PC-3 (cell line): ENCODE results near the gene SEMA3A. TPM values are rescaled to one million over a fixed set of nuclear protein-coding genes. Genes with fewer than 3 reads are reported as not detected.

ENCODE experiments used
- ATAC-seq: fragments of 200-7000 bp; cut with Tn5 transposase; 2 replicates; pipeline ENCODE4 v1.9.1; 2020; ENCODE audit warnings: mild to moderate bottlenecking, moderate library complexity
- BruUV-seq: library from RNA; stranded (reverse); fragments of 400-500 nt; replicated peaks from 2 replicates; lab custom pipeline; 2021; lab: Mats Ljungman, UMichigan
- CTCF ChIA-PET: fragments of 300-600 bp; sonication (Branson Sonifier 250); formaldehyde crosslinking; loops from one replicate; lab custom pipeline; 2022; ENCODE audit warnings: antibody characterized with exemption; lab: Charles Lee
- POLR2A ChIA-PET: fragments of 300-600 bp; sonication (Branson Sonifier 250); formaldehyde crosslinking; loops from one replicate; lab custom pipeline; 2022; ENCODE audit warnings: antibody characterized with exemption; ENCODE audit not compliant: unreplicated experiment; lab: Charles Lee
- DNase-seq: peaks from one replicate; pipeline ENCODE4 v3.0.0-alpha.2; 2015
- H2AFZ ChIP-seq: fragments of 300-600 bp; sonication (generic); 2 replicates; pipeline ENCODE4 v1.6.0; 2016; ENCODE audit warnings: antibody characterized with exemption, low read length
- H3F3A ChIP-seq: fragments of 300-600 bp; sonication (generic); one replicate; pipeline ENCODE4 v1.6.0; 2017; ENCODE audit warnings: antibody characterized with exemption, low read length, control low read depth, mild to moderate bottlenecking; ENCODE audit not compliant: unreplicated experiment
- H3K27ac ChIP-seq: fragments of 300-600 bp; sonication (generic); 2 replicates; pipeline ENCODE4 v1.5.1; 2016; ENCODE audit warnings: mild to moderate bottlenecking, low read length
- H3K27me3 ChIP-seq: fragments of 300-600 bp; sonication (generic); 2 replicates; pipeline ENCODE4 v1.6.1; 2016; ENCODE audit warnings: low read length, mixed read lengths
- H3K36me3 ChIP-seq: fragments of 300-600 bp; sonication (generic); 2 replicates; pipeline ENCODE4 v1.6.1; 2016; ENCODE audit warnings: low read depth, mixed run types, low read length, mixed read lengths
- H3K4me1 ChIP-seq: fragments of 300-600 bp; sonication (generic); 2 replicates; pipeline ENCODE4 v1.5.1; 2016; ENCODE audit warnings: low read length; ENCODE audit not compliant: insufficient read depth
- H3K4me2 ChIP-seq: fragments of 300-600 bp; sonication (generic); 2 replicates; pipeline ENCODE4 v1.6.0; 2016; ENCODE audit warnings: low read length
- H3K4me3 ChIP-seq: fragments of 300-600 bp; sonication (generic); 2 replicates; pipeline ENCODE4 v1.5.1; 2016; ENCODE audit warnings: mild to moderate bottlenecking, low read length, mixed read lengths
- H3K79me2 ChIP-seq: fragments of 300-600 bp; sonication (generic); 2 replicates; pipeline ENCODE4 v1.6.1; 2017; ENCODE audit warnings: low read length, mixed read lengths
- H3K9ac ChIP-seq: fragments of 300-600 bp; sonication (generic); 2 replicates; pipeline ENCODE4 v1.6.0; 2016; ENCODE audit warnings: mild to moderate bottlenecking, low read length
- H3K9me2 ChIP-seq: fragments of 300-600 bp; sonication (generic); replicated peaks from 2 replicates; pipeline ENCODE4 v1.6.1; 2016; ENCODE audit warnings: mixed run types, low read length, mixed read lengths
- H3K9me3 ChIP-seq: fragments of 300-600 bp; sonication (generic); 2 replicates; pipeline ENCODE4 v1.6.1; 2016; ENCODE audit warnings: low read length, mixed read lengths
- H4K20me1 ChIP-seq: fragments of 300-600 bp; sonication (generic); 2 replicates; pipeline ENCODE4 v1.6.1; 2016; ENCODE audit warnings: low read length, mixed read lengths
- CTCF ChIP-seq: fragments of 300-600 bp; sonication (generic); conservative IDR thresholded peaks from 2 replicates; pipeline ENCODE4 v1.5.1; 2017; ENCODE audit warnings: antibody characterized with exemption, low read depth, mild to moderate bottlenecking, low read length
- EZH2 ChIP-seq: fragments of 300-600 bp; sonication (generic); IDR thresholded peaks from one replicate; pipeline ENCODE4 v1.6.1; 2017; ENCODE audit warnings: antibody characterized with exemption, mild to moderate bottlenecking, low read length; ENCODE audit not compliant: unreplicated experiment
- EZH2phosphoT487 ChIP-seq: fragments of 300-600 bp; sonication (generic); IDR thresholded peaks from 2 replicates; pipeline ENCODE4 v1.6.1; 2018; ENCODE audit warnings: mild to moderate bottlenecking, antibody characterized with exemption, low read length, borderline replicate concordance
- intact Hi-C: fragments of 100-400 bp; cut with micrococcal nuclease; formaldehyde crosslinking; loops from 2 replicates; pipeline ENCODE4 v1.9.0; 2023
- total RNA-seq: library from RNA; depleted of rRNA; stranded (reverse); fragments of >200 nt; gene quantifications from 2 replicates; pipeline ENCODE4 v1.2.3, GENCODE V29; 2014

Gene SEMA3A
- total RNA-seq, 1 experiment from 2014 or later, result 16.9 TPM

- POLR2A ChIA-PET, result no interaction called here
- Histone ChIP-seq H3K27ac (no peak overlapping the region), H3F3A (no peaks in the 10 kb centered on the region), H3K9me3 (no peaks in the 10 kb centered on the region), H3K79me2 (no peaks in the 10 kb centered on the region), H2AFZ (no peak overlapping the region), H3K36me3 (peaks cover 5% of the 10 kb centered on the region; the same call in 1 of the 2 replicates), H3K27me3 (no peaks in the 10 kb centered on the region), H3K4me2 (no peak overlapping the region), H3K4me1 (0 out of 2 replicates have a peak, but pooled peaks cover 5% of the 10 kb centered on the region), H3K9me2 (no peaks in the 10 kb centered on the region), H3K4me3 (no peak overlapping the region), H3K9ac (no peak overlapping the region), H4K20me1 (no peaks in the 10 kb centered on the region)
- CTCF ChIA-PET, result no interaction called here
- no peak for TF ChIP-seq EZH2
- no peak for TF ChIP-seq EZH2phosphoT487
- no peak for TF ChIP-seq CTCF
- intact Hi-C loops, result no loop called here
- ATAC-seq (0 out of 2 replicates have a peak, but pooled peaks have one; percentile 37), DNase-seq (no peak)
- no TSS peak for BruUV-seq
Observed at GRCh38 chr7:84105586-84105985, 89.0 kb downstream of the SEMA3A start.

GRCh38 chr7:84104826-84105225 lies 89.8 kb downstream of the SEMA3A start:
- Histone ChIP-seq H3K79me2 (no peaks in the 10 kb centered on the region), H3K27ac (no peak overlapping the region), H3K4me2 (no peak overlapping the region), H3K4me1 (0 out of 2 replicates have a peak, but pooled peaks cover 5% of the 10 kb centered on the region), H3K4me3 (no peak overlapping the region), H3K9ac (no peak overlapping the region), H3K9me3 (no peaks in the 10 kb centered on the region), H2AFZ (no peak overlapping the region), H4K20me1 (no peaks in the 10 kb centered on the region), H3K36me3 (peaks cover 5% of the 10 kb centered on the region; the same call in 1 of the 2 replicates), H3K9me2 (no peaks in the 10 kb centered on the region), H3K27me3 (no peaks in the 10 kb centered on the region), H3F3A (no peaks in the 10 kb centered on the region)
- no peak for TF ChIP-seq CTCF
- TF ChIP-seq EZH2phosphoT487, result no peak
- no peak for DNase-seq
- ATAC-seq, result no peak
- ChIA-PET CTCF (no interaction called here), POLR2A (no interaction called here)
- intact Hi-C loops, result no loop called here
- BruUV-seq, result no TSS peak

GRCh38 chr7:84102213-84102612 lies 92.4 kb downstream of the SEMA3A start:
- Histone ChIP-seq H3F3A (no peaks in the 10 kb centered on the region), H3K9me2 (no peaks in the 10 kb centered on the region), H2AFZ (no peak overlapping the region), H3K79me2 (no peaks in the 10 kb centered on the region), H4K20me1 (no peaks in the 10 kb centered on the region), H3K4me3 (no peak overlapping the region), H3K9me3 (no peaks in the 10 kb centered on the region), H3K36me3 (no peaks in the 10 kb centered on the region), H3K27me3 (no peaks in the 10 kb centered on the region), H3K27ac (no peak overlapping the region), H3K9ac (no peak overlapping the region), H3K4me1 (0 out of 2 replicates have a peak, but pooled peaks cover 5% of the 10 kb centered on the region), H3K4me2 (no peak overlapping the region)
- TF ChIP-seq EZH2, result no peak
- no peak for TF ChIP-seq CTCF
- TF ChIP-seq EZH2phosphoT487, result no peak
- intact Hi-C loops, result no loop called here
- ATAC-seq (no peak), DNase-seq (no peak)
- no TSS peak for BruUV-seq
- POLR2A ChIA-PET, result no interaction called here
- CTCF ChIA-PET, result no interaction called here
